H1 (cell line): ENCODE results near the gene CASQ1. TPM values are rescaled to one million over a fixed set of nuclear protein-coding genes. Genes with fewer than 3 reads are reported as not detected.

Source experiments
- CTCF ChIA-PET: fragments of 300-600 bp; sonication (Branson Sonifier 250); formaldehyde crosslinking; loops from one replicate; lab custom pipeline; 2021; ENCODE audit not compliant: partially characterized antibody; lab: Charles Lee
- POLR2A ChIA-PET: fragments of 300-600 bp; sonication (Branson Sonifier 250); formaldehyde crosslinking; loops from one replicate; lab custom pipeline; 2021; ENCODE audit warnings: inconsistent platforms; ENCODE audit not compliant: partially characterized antibody; lab: Charles Lee
- DNase-seq, 2 experiments: peaks; one replicate each; pipeline versions ENCODE4 v3.0.0 to v3.0.0-alpha.2; 2010 to 2022; ENCODE audit warnings: low spot score in 2 of 2, low read depth in 1 of 2, mixed read lengths in 1 of 2
- FAIRE-seq: peaks from 2 replicates; lab custom pipeline; 2011; peaks lifted over from hg19 to GRCh38; lab: Jason Lieb, UNC
- H2AFZ ChIP-seq: 2 replicates; pipeline ENCODE4 v1.8.1; 2012; ENCODE audit warnings: low read length, inconsistent platforms
- H2AK5ac ChIP-seq: 2 replicates; pipeline ENCODE4 v1.6.1; 2013; ENCODE audit warnings: low read depth, low read length
- H2BK120ac ChIP-seq: replicated peaks from 2 replicates; pipeline ENCODE3; 2013; ENCODE audit warnings: low read depth, low read length, inconsistent platforms
- H2BK12ac ChIP-seq: 2 replicates; pipeline ENCODE4 v1.6.1; 2013; ENCODE audit warnings: low read depth, low read length
- H2BK15ac ChIP-seq: 2 replicates; pipeline ENCODE4 v1.6.1; 2013; ENCODE audit warnings: low read length
- H2BK20ac ChIP-seq: 2 replicates; pipeline ENCODE4 v1.6.1; 2013; ENCODE audit warnings: low read length
- H2BK5ac ChIP-seq: 2 replicates; pipeline ENCODE4 v1.6.1; 2013; ENCODE audit warnings: low read depth, low read length
- H3K14ac ChIP-seq: 2 replicates; pipeline ENCODE4 v1.6.1; 2013; ENCODE audit warnings: inconsistent platforms; ENCODE audit not compliant: insufficient read length
- H3K18ac ChIP-seq: 2 replicates; pipeline ENCODE4 v1.6.1; 2013; ENCODE audit warnings: low read length; ENCODE audit errors: extremely low read depth
- H3K23ac ChIP-seq: 2 replicates; pipeline ENCODE4 v1.6.1; 2013; ENCODE audit warnings: inconsistent platforms; ENCODE audit not compliant: insufficient read length
- H3K23me2 ChIP-seq: 2 replicates; pipeline ENCODE4 v1.6.1; 2013; ENCODE audit warnings: low read depth, low read length
- H3K27ac ChIP-seq: 2 replicates; pipeline ENCODE4 v1.6.1; 2011; ENCODE audit warnings: low read depth, low read length, inconsistent platforms
- H3K27me3 ChIP-seq, 4 experiments: replicated peaks in 1 of 4; 1 replicate in 1 of 4; 2 replicates in 3 of 4; pipeline versions ENCODE4 v1.6.1 to v1.8.1; 2011 to 2013; ENCODE audit warnings: low read length in 3 of 4, mild to moderate bottlenecking in 3 of 4, inconsistent platforms in 2 of 4, mixed read lengths in 2 of 4, moderate library complexity in 1 of 4; ENCODE audit not compliant: control insufficient read depth in 3 of 4, insufficient read depth in 3 of 4; ENCODE audit errors: extremely low read depth in 1 of 4
- H3K36me3 ChIP-seq, 4 experiments: 2 replicates each; pipeline versions ENCODE4 v1.6.1 to v1.8.1; 2011 to 2013; ENCODE audit warnings: mild to moderate bottlenecking in 4 of 4, low read length in 3 of 4, moderate library complexity in 2 of 4, control low read depth in 1 of 4, inconsistent platforms in 1 of 4; ENCODE audit not compliant: insufficient read depth in 4 of 4, control insufficient read depth in 2 of 4
- H3K4ac ChIP-seq: replicated peaks from 2 replicates; pipeline ENCODE3; 2013; ENCODE audit warnings: low read length, low read depth, mixed read lengths, inconsistent platforms; ENCODE audit not compliant: insufficient read length
- H3K4me1 ChIP-seq, 4 experiments: replicated peaks in 1 of 4; 1 replicate in 1 of 4; 2 replicates in 3 of 4; pipeline versions ENCODE4 v1.6.1 to v1.8.1; 2011 to 2013; ENCODE audit warnings: low read length in 3 of 4, inconsistent platforms in 2 of 4, mixed read lengths in 1 of 4; ENCODE audit not compliant: insufficient read depth in 4 of 4, control insufficient read depth in 3 of 4
- H3K4me2 ChIP-seq, 2 experiments: 2 replicates each; pipeline versions ENCODE4 v1.6.1 to v1.8.1; 2011 to 2013; ENCODE audit warnings: low read depth in 2 of 2, low read length in 2 of 2, control low read depth in 1 of 2, inconsistent platforms in 1 of 2, mild to moderate bottlenecking in 1 of 2; ENCODE audit not compliant: insufficient read depth in 1 of 2
- H3K4me3 ChIP-seq, 4 experiments: fragments of 200-600, 300-600 bp in 1 of 4; sonication (generic), shearing (Covaris generic), sonication (Bioruptor Twin) in 1 of 4; 2 replicates each; pipeline versions ENCODE4 v1.5.1 to v1.8.1; 2011 to 2016; ENCODE audit warnings: low read length in 4 of 4, low read depth in 3 of 4, control low read depth in 2 of 4, inconsistent platforms in 2 of 4, mild to moderate bottlenecking in 2 of 4, mixed read lengths in 1 of 4, moderate library complexity in 1 of 4; ENCODE audit not compliant: insufficient read depth in 2 of 4; ENCODE audit errors: extremely low read depth in 1 of 4
- H3K56ac ChIP-seq: replicated peaks from 2 replicates; pipeline ENCODE3; 2013; ENCODE audit warnings: low read depth, mild to moderate bottlenecking, mixed read lengths, low read length, inconsistent platforms; ENCODE audit not compliant: insufficient read length
- H3K79me1 ChIP-seq: 2 replicates; pipeline ENCODE4 v1.6.1; 2013; ENCODE audit warnings: low read depth, low read length, control low read depth
- H3K79me2 ChIP-seq, 2 experiments: 2 replicates each; pipeline versions ENCODE4 v1.6.1 to v1.8.1; 2012 to 2013; ENCODE audit warnings: low read length in 2 of 2, mild to moderate bottlenecking in 2 of 2, inconsistent platforms in 1 of 2; ENCODE audit not compliant: insufficient read depth in 2 of 2, control insufficient read depth in 1 of 2
- H3K9ac ChIP-seq, 4 experiments: replicated peaks in 1 of 4; 1 replicate in 1 of 4; 2 replicates in 3 of 4; pipeline versions ENCODE4 v1.6.1 to v1.8.1; 2011 to 2013; ENCODE audit warnings: low read depth in 3 of 4, low read length in 3 of 4, control low read depth in 2 of 4, mild to moderate bottlenecking in 2 of 4, moderate library complexity in 2 of 4, inconsistent platforms in 1 of 4; ENCODE audit errors: extremely low read depth in 1 of 4
- H3K9me3 ChIP-seq, 2 experiments: 2 replicates each; pipeline versions ENCODE4 v1.6.1 to v1.8.1; 2012 to 2013; ENCODE audit warnings: mild to moderate bottlenecking in 2 of 2, moderate library complexity in 2 of 2, control low read depth in 1 of 2, inconsistent platforms in 1 of 2, low read depth in 1 of 2, low read length in 1 of 2, mixed read lengths in 1 of 2; ENCODE audit not compliant: insufficient read depth in 2 of 2
- H4K20me1 ChIP-seq, 2 experiments: replicated peaks in 1 of 2; 2 replicates each; pipeline versions ENCODE3 to v1.8.1; 2011 to 2013; ENCODE audit warnings: inconsistent platforms in 2 of 2, low read length in 2 of 2, mild to moderate bottlenecking in 1 of 2; ENCODE audit not compliant: insufficient read depth in 2 of 2, control insufficient read depth in 1 of 2
- H4K5ac ChIP-seq: 2 replicates; pipeline ENCODE4 v1.6.1; 2013; ENCODE audit warnings: low read length, low read depth, mixed read lengths, inconsistent platforms; ENCODE audit not compliant: insufficient read length
- H4K8ac ChIP-seq: 2 replicates; pipeline ENCODE4 v1.8.0; 2013; ENCODE audit warnings: mild to moderate bottlenecking, moderate library complexity, low read length, inconsistent platforms; ENCODE audit not compliant: insufficient read depth; ENCODE audit errors: extremely low read depth
- H4K91ac ChIP-seq: replicated peaks from 2 replicates; pipeline ENCODE3; 2013; ENCODE audit warnings: low read length, mixed read lengths, inconsistent platforms; ENCODE audit not compliant: insufficient read length
- CBX5 ChIP-seq: fragments of 300-800, 300-1000 bp; sonication (generic); IDR thresholded peaks from 2 replicates; pipeline ENCODE4 v1.7.1; 2016; ENCODE audit warnings: antibody characterized with exemption, low read length, low read depth
- CEBPB ChIP-seq: IDR thresholded peaks from 2 replicates; pipeline ENCODE4 v1.6.1; 2012; ENCODE audit warnings: low read depth, low read length
- CTBP2 ChIP-seq: IDR thresholded peaks from 2 replicates; pipeline ENCODE4 v1.7.0; 2011; ENCODE audit warnings: borderline replicate concordance, mild to moderate bottlenecking, moderate library complexity, mixed read lengths, low read length; ENCODE audit not compliant: insufficient read depth, insufficient read length
- EP300 ChIP-seq, 2 experiments: IDR thresholded peaks; 1 replicate in 1 of 2; 2 replicates in 1 of 2; pipeline ENCODE4 v1.6.1; 2011 to 2012; ENCODE audit warnings: low read depth in 2 of 2, low read length in 2 of 2, mild to moderate bottlenecking in 2 of 2, borderline replicate concordance in 1 of 2, inconsistent platforms in 1 of 2, moderate library complexity in 1 of 2
- EZH2 ChIP-seq: fragments of 200-600 bp; sonication (generic); IDR thresholded peaks from 2 replicates; pipeline ENCODE4 v1.7.1; 2012; ENCODE audit warnings: low read depth, mild to moderate bottlenecking, moderate library complexity, low read length, inconsistent platforms; ENCODE audit not compliant: severe bottlenecking
- FOSL1 ChIP-seq: IDR thresholded peaks from 2 replicates; pipeline ENCODE4 v1.6.1; 2011; ENCODE audit warnings: mild to moderate bottlenecking, low read depth, low read length, moderate library complexity; ENCODE audit not compliant: insufficient read depth
- GABPA ChIP-seq: IDR thresholded peaks from 2 replicates; pipeline ENCODE4 v1.6.1; 2011; ENCODE audit warnings: mild to moderate bottlenecking, low read length, moderate library complexity, borderline replicate concordance; ENCODE audit not compliant: insufficient read depth
- MAX ChIP-seq: IDR thresholded peaks from 2 replicates; pipeline ENCODE4 v1.6.1; 2012; ENCODE audit warnings: inconsistent platforms
- RNF2 ChIP-seq: fragments of 200-900, 300-1000 bp; sonication (generic); IDR thresholded peaks from 2 replicates; pipeline ENCODE4 v1.7.1; 2016; ENCODE audit warnings: borderline replicate concordance, low read depth, mild to moderate bottlenecking, antibody characterized with exemption, low read length; ENCODE audit not compliant: poor library complexity, severe bottlenecking; ENCODE audit errors: missing control alignments
- SIRT6 ChIP-seq: IDR thresholded peaks from one replicate; pipeline ENCODE4 v1.7.1; 2012; ENCODE audit warnings: low read length, inconsistent platforms
- SP1 ChIP-seq: IDR thresholded peaks from 2 replicates; pipeline ENCODE4 v1.6.1; 2011; ENCODE audit warnings: low read depth, low read length
- TAF1 ChIP-seq: IDR thresholded peaks from 2 replicates; pipeline ENCODE4 v1.6.1; 2011; ENCODE audit warnings: mild to moderate bottlenecking, low read depth, low read length
- TAF7 ChIP-seq: optimal IDR thresholded peaks from 2 replicates; pipeline ENCODE3; 2011; ENCODE audit warnings: low read depth, mild to moderate bottlenecking, inconsistent platforms, low read length, moderate library complexity, borderline replicate concordance
- TCF12 ChIP-seq: IDR thresholded peaks from 2 replicates; pipeline ENCODE4 v1.6.1; 2011; ENCODE audit warnings: low read depth, mild to moderate bottlenecking, low read length
- WGBS, 2 experiments: shearing (Covaris generic) in 1 of 2; methylation state at CpG; one replicate each; pipeline versions ENCODE4 v1.1.6 to v1.1.7; 2013 to 2015; ENCODE audit warnings: low lambda C conversion rate in 2 of 2, mixed read lengths in 2 of 2, inconsistent platforms in 1 of 2, low coverage in 1 of 2, missing lambda C conversion rate in 1 of 2; ENCODE audit not compliant: insufficient replicate concordance in 2 of 2, insufficient coverage in 1 of 2, insufficient read length in 1 of 2; ENCODE audit errors: extremely low coverage in 1 of 2, missing lambda C conversion rate in 1 of 2; 5-methylcytosine and 5-hydroxymethylcytosine counted together
- polyA plus RNA-seq, 7 experiments: library from polyadenylated mRNA; depleted of rRNA in 3 of 7; stranded (reverse) in 5 of 7; unstranded in 2 of 7; fragments of >200 nt in 5 of 7; fragments of 200-250 nt in 2 of 7; gene quantifications; 1 replicate in 5 of 7; 2 replicates in 1 of 7; 4 replicates in 1 of 7; pipeline versions ENCODE4 v1.2.1 to v1.2.3, GENCODE V29; 2011 to 2013; ENCODE audit warnings: missing spikeins in 2 of 7, mixed read lengths in 2 of 7
- total RNA-seq: library from RNA; stranded (reverse); fragmentation: NEBNext Ultra II Directional; extraction: Animal tissue kit (Norgen Biotek cat#: 25700); gene quantifications from 2 replicates; pipeline ENCODE4 v1.2.1, GENCODE V29; 2021

CASQ1 gene
- total and polyA plus RNA-seq, 2 of the 8 experiments (the other 6 are each of a cell fraction or from before 2014, with no cell fraction given): 0.80 to 1.3 TPM

- Histone ChIP-seq H3K27me3 (no peaks in the 10 kb centered on the region), H3K4me2 (no peak overlapping the region), H3K56ac (no peak overlapping the region), H2BK20ac (no peak overlapping the region), H4K91ac (no peak overlapping the region), H3K27ac (no peak overlapping the region), H3K9me3 (no peaks in the 10 kb centered on the region), H2AK5ac (no peak overlapping the region), H3K18ac (no peak overlapping the region), H4K20me1 (peaks cover 2 to 3% of the 10 kb centered on the region in 2 experiments), H3K79me2 (no peaks in the 10 kb centered on the region), H3K36me3 (peaks cover 13 to 64% (median 51%) of the 10 kb centered on the region in 4 experiments), H3K79me1 (no peaks in the 10 kb centered on the region), H4K5ac (no peak overlapping the region), H3K4me3 (no peak overlapping the region), H2BK12ac (no peak overlapping the region), H3K9ac (no peak overlapping the region), H2BK120ac (no peak overlapping the region), H4K8ac (no peak overlapping the region), H3K4ac (no peak overlapping the region), H3K4me1 (no peaks in the 10 kb centered on the region), H2AFZ (no peak overlapping the region), H2BK5ac (no peak overlapping the region), H3K23ac (no peak overlapping the region), H3K14ac (no peak overlapping the region), H2BK15ac (no peak overlapping the region), H3K23me2 (no peaks in the 10 kb centered on the region)
- POLR2A ChIA-PET: no interaction called here
- WGBS, 2 experiments: 86% methylated on average over 2 of the region's 2 CpGs; no CpG with 5 or more reads in 1 of the 2 experiments
- FAIRE-seq (no peak), DNase-seq (no peak)
- CTCF ChIA-PET: interaction anchor here (0.7 to 2.6 kb wide), 2 partner anchors 10 to 17 kb away, joined by 3 to 10 read pairs; no protein-coding TSS in a partner anchor
- TF ChIP-seq CTBP2 (no peak), SIRT6 (no peak), CEBPB (no peak), SP1 (no peak), FOSL1 (no peak), RNF2 (no peak), TAF7 (no peak), EP300 (IDR thresholded peaks at IDR 0.05; ENCODE audit: borderline replicate concordance in 1 of 2, low read depth in 2 of 2, low read length in 2 of 2) (no peak), CBX5 (no peak), TCF12 (no peak), EZH2 (no peak), TAF1 (no peak), GABPA (no peak), MAX (no peak)
Observed at GRCh38 chr1:160237558-160237957, 47.2 kb downstream of the CASQ1 start.
